ENCODE data around the gene POC5.

Gene POC5

DNA sequence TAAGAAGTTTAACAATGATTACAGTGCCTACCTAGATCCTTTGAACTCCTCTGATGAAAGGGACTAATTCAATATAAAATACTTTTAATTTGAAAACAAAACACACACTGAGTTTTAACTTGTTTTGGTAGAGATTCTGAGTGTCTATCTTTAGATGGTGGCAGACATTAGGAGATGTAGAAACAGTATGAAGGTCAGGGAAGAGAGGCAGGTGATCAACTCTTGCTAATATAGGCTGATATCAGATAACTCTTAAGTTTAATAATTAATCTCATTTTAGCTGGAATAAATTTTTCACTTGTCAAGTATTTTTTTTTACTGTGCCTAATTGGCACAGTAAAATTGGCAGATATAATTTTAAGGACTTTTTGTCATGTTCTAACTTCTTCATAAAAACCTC, 30.8 kb downstream of the POC5 start:
- no peaks in the 10 kb centered on the region for H3K79me2 ChIP-seq (ENCODE audit: insufficient read depth, low read length)
- TF ChIP-seq EZH2 (IDR thresholded peaks at IDR 0.05; ENCODE audit: borderline replicate concordance, low read length): no peak
- TF ChIP-seq CTCF (IDR thresholded peaks at IDR 0.05; ENCODE audit: low read length): no peak

GRCh38 chr5:75685141-75685540, 32.1 kb downstream of the POC5 start:
- Histone ChIP-seq H3K9ac (ENCODE audit: low read length) (no peak overlapping the region), H3K27me3 (ENCODE audit: insufficient read depth, low read length) (no peaks in the 10 kb centered on the region), H3K4me1 (ENCODE audit: insufficient read depth, low read length, severe bottlenecking) (no peaks in the 10 kb centered on the region), H2AFZ (ENCODE audit: low read length) (no peak overlapping the region), H3K36me3 (ENCODE audit: insufficient read depth, low read length) (peaks cover 48% of the 10 kb centered on the region; the same call in 1 of the 2 replicates), H3K9me3 (ENCODE audit: low read length) (no peaks in the 10 kb centered on the region), H3K4me3 (ENCODE audit: low read depth, low read length, poor library complexity, severe bottlenecking) (no peak overlapping the region), H3K9me2 (ENCODE audit: low read depth, low read length) (no peaks in the 10 kb centered on the region), H3F3A (ENCODE audit: insufficient read depth, low read length) (no peaks in the 10 kb centered on the region), H3K27ac (ENCODE audit: low read depth, low read length, poor library complexity, severe bottlenecking) (no peak overlapping the region), H3K79me2 (ENCODE audit: insufficient read depth, low read length) (no peaks in the 10 kb centered on the region), H4K20me1 (ENCODE audit: insufficient read depth, low read length) (no peaks in the 10 kb centered on the region), H3K4me2 (ENCODE audit: low read length) (no peak overlapping the region)
- TF ChIP-seq EZH2 (IDR thresholded peaks at IDR 0.05; ENCODE audit: borderline replicate concordance, low read length): no peak
- TF ChIP-seq CTCF (IDR thresholded peaks at IDR 0.05; ENCODE audit: low read length): no peak

More for the DNA sequence above, 30.8 kb downstream of the POC5 start:
- no peaks in the 10 kb centered on the region for H4K20me1 ChIP-seq (ENCODE audit: insufficient read depth, low read length)
- no peaks in the 10 kb centered on the region for H3K9me2 ChIP-seq (ENCODE audit: low read depth, low read length)
- H3F3A ChIP-seq (ENCODE audit: insufficient read depth, low read length): no peaks in the 10 kb centered on the region
- H3K4me2 ChIP-seq (ENCODE audit: low read length): no peak overlapping the region
- no peak overlapping the region for H3K27ac ChIP-seq (ENCODE audit: low read depth, low read length, poor library complexity, severe bottlenecking)
- no peaks in the 10 kb centered on the region for H3K4me1 ChIP-seq (ENCODE audit: insufficient read depth, low read length, severe bottlenecking)
- no peaks in the 10 kb centered on the region for H3K9me3 ChIP-seq (ENCODE audit: low read length)
- H3K4me3 ChIP-seq (ENCODE audit: low read depth, low read length, poor library complexity, severe bottlenecking): no peak overlapping the region
- H3K27me3 ChIP-seq (ENCODE audit: insufficient read depth, low read length): no peaks in the 10 kb centered on the region
- peaks cover 56% of the 10 kb centered on the region; the same call in 1 of the 2 replicates for H3K36me3 ChIP-seq (ENCODE audit: insufficient read depth, low read length)
- no peak overlapping the region for H2AFZ ChIP-seq (ENCODE audit: low read length)
- H3K9ac ChIP-seq (ENCODE audit: low read length): no peak overlapping the region

DNA sequence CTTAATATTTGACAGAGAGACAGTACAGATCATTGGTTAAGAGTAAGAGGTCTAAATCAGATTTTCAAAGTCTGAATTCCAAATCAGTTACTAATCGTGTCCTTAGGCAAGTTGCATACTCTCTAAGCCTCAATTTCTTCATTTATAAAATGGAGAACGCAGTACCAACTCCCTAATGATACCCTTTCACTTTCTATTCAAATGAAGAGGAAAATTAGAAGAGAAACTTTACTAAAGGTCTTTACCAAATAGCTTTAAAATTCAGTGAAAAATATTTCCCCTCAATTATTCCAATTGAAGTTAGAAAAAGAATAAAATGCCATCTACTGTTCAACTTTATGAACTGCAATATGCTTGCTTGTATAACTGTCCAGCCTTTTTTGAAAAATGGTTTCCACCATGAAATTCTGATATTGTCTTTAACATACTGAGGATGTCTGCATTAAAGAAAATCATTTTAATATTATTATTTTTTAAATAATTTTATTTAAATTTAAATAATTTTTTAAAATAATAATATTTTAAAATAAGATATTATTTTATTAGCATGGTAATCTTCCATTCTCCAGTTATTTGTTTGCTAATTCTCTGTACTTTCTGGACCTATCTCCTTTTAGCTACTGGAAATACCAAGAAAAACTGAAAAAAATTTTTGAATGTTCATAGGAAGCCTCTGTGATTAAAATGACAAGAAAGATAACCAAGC, 36.0 kb downstream of the POC5 start:
- H3K27ac ChIP-seq (ENCODE audit: low read depth, low read length, poor library complexity, severe bottlenecking): no peak overlapping the region
- H3K27me3 ChIP-seq (ENCODE audit: insufficient read depth, low read length): no peaks in the 10 kb centered on the region
- H3F3A ChIP-seq (ENCODE audit: insufficient read depth, low read length): no peaks in the 10 kb centered on the region
- H3K79me2 ChIP-seq (ENCODE audit: insufficient read depth, low read length): no peaks in the 10 kb centered on the region
- no peak overlapping the region for H3K4me3 ChIP-seq (ENCODE audit: low read depth, low read length, poor library complexity, severe bottlenecking)
- H3K36me3 ChIP-seq (ENCODE audit: insufficient read depth, low read length): peaks cover 27% of the 10 kb centered on the region; the same call in 1 of the 2 replicates
- H3K9ac ChIP-seq (ENCODE audit: low read length): no peak overlapping the region
- peak; percentile 58 for TF ChIP-seq CTCF (IDR thresholded peaks at IDR 0.05; ENCODE audit: low read length)
- TF ChIP-seq EZH2 (IDR thresholded peaks at IDR 0.05; ENCODE audit: borderline replicate concordance, low read length): no peak
- no peaks in the 10 kb centered on the region for H4K20me1 ChIP-seq (ENCODE audit: insufficient read depth, low read length)
- peaks cover 14% of the 10 kb centered on the region for H3K4me1 ChIP-seq (ENCODE audit: insufficient read depth, low read length, severe bottlenecking)
- no peak overlapping the region for H3K4me2 ChIP-seq (ENCODE audit: low read length)
- H2AFZ ChIP-seq (ENCODE audit: low read length): no peak overlapping the region
- H3K9me2 ChIP-seq (ENCODE audit: low read depth, low read length): no peaks in the 10 kb centered on the region
- no peaks in the 10 kb centered on the region for H3K9me3 ChIP-seq (ENCODE audit: low read length)

All from OCI-LY1 (cell line).